GM12878 (cell line): ENCODE data around the gene SMIM44. TPM values are rescaled to one million over a fixed set of nuclear protein-coding genes. Genes with fewer than 3 reads are reported as not detected.

Experiments used
- ATAC-seq: fragments of 200-7000 bp; cut with Tn5 transposase; 3 replicates; pipeline ENCODE4 v1.9.1; 2020; ENCODE audit warnings: mild to moderate bottlenecking, moderate library complexity
- BruUV-seq: library from RNA; stranded (reverse); fragments of 400-500 nt; replicated peaks from 2 replicates; lab custom pipeline; 2021; lab: Mats Ljungman, UMichigan
- CTCF ChIA-PET: fragments of 300-600 bp; sonication (Branson Sonifier 250); formaldehyde crosslinking; extraction: SDS; loops from one replicate; lab custom pipeline; 2021; ENCODE audit warnings: inconsistent platforms; lab: Yijun Ruan, JAX
- POLR2A ChIA-PET: fragments of 350-600 bp; formaldehyde crosslinking; extraction: SDS; loops from one replicate; lab custom pipeline; 2021; ENCODE audit warnings: inconsistent platforms; lab: Charles Lee
- RAD21 ChIA-PET: fragments of 300-600 bp; sonication (Branson Sonifier 250); formaldehyde crosslinking; loops from one replicate; lab custom pipeline; 2023; ENCODE audit warnings: antibody characterized with exemption; ENCODE audit not compliant: unreplicated experiment; lab: Charles Lee
- SMC1A ChIA-PET: fragments of 300-600 bp; sonication (Branson Sonifier 250); formaldehyde crosslinking; loops from one replicate; lab custom pipeline; 2023; ENCODE audit not compliant: unreplicated experiment, uncharacterized antibody; lab: Charles Lee
- DNase-seq: peaks from one replicate; pipeline ENCODE4 v3.0.0-alpha.2; 2011; ENCODE audit warnings: low read depth, low spot score
- FAIRE-seq: peaks from 3 replicates; lab custom pipeline; 2011; peaks lifted over from hg19 to GRCh38; lab: Jason Lieb, UNC
- H2AFZ ChIP-seq: 2 replicates; pipeline ENCODE4 v1.6.0; 2011; ENCODE audit warnings: low read depth, low read length, control low read depth; ENCODE audit not compliant: control insufficient read depth
- H3K27ac ChIP-seq: 2 replicates; pipeline ENCODE4 v1.5.1; 2011; ENCODE audit warnings: control low read depth; ENCODE audit not compliant: control insufficient read depth, insufficient read depth
- H3K27me3 ChIP-seq, 2 experiments: replicated peaks in 1 of 2; 2 replicates each; pipeline versions ENCODE4 v1.6.0 to v1.6.1; 2011; ENCODE audit warnings: low read length in 1 of 2; ENCODE audit not compliant: control insufficient read depth in 2 of 2, insufficient read depth in 2 of 2
- H3K36me3 ChIP-seq, 2 experiments: 2 replicates each; pipeline ENCODE4 v1.5.1; 2011; ENCODE audit warnings: low read length in 1 of 2; ENCODE audit not compliant: control insufficient read depth in 2 of 2, insufficient read depth in 2 of 2
- H3K4me1 ChIP-seq: 2 replicates; pipeline ENCODE4 v1.6.1; 2011; ENCODE audit warnings: mild to moderate bottlenecking, low read length, moderate library complexity, mixed read lengths; ENCODE audit not compliant: control insufficient read depth, insufficient read depth
- H3K4me2 ChIP-seq: 2 replicates; pipeline ENCODE4 v1.6.0; 2011; ENCODE audit warnings: control low read depth; ENCODE audit not compliant: control insufficient read depth, insufficient read depth
- H3K4me3 ChIP-seq: fragments of 200-600 bp; sonication (generic); 2 replicates; pipeline ENCODE4 v1.5.1; 2016
- H3K79me2 ChIP-seq: 2 replicates; pipeline ENCODE4 v1.6.0; 2011; ENCODE audit warnings: low read length; ENCODE audit not compliant: control insufficient read depth, insufficient read depth
- H3K9ac ChIP-seq: 2 replicates; pipeline ENCODE4 v1.8.0; 2011; ENCODE audit warnings: low read length, control low read depth, mixed read lengths; ENCODE audit not compliant: control insufficient read depth, insufficient read depth
- H3K9me3 ChIP-seq: replicated peaks from 3 replicates; pipeline ENCODE4 v1.5.1; 2011; ENCODE audit warnings: mild to moderate bottlenecking, low read length; ENCODE audit not compliant: control insufficient read depth, insufficient read depth
- H4K20me1 ChIP-seq: 2 replicates; pipeline ENCODE4 v1.6.0; 2011; ENCODE audit not compliant: control insufficient read depth, insufficient read depth
- BHLHE40 ChIP-seq, 2 experiments: fragments of 450-650 bp in 1 of 2; IDR thresholded peaks; 2 replicates each; pipeline ENCODE4 v1.6.1; 2011 to 2017; ENCODE audit warnings: low read depth in 2 of 2, borderline replicate concordance in 1 of 2, improper control_type of control experiment in 1 of 2, low read length in 1 of 2, mild to moderate bottlenecking in 1 of 2
- CEBPB ChIP-seq, 2 experiments: fragments of 150-350 bp in 1 of 2; IDR thresholded peaks; 2 replicates each; pipeline ENCODE4 v1.6.1; 2012 to 2014; ENCODE audit warnings: low read depth in 2 of 2, low read length in 2 of 2, borderline replicate concordance in 1 of 2, inconsistent platforms in 1 of 2
- ESRRA ChIP-seq: IDR thresholded peaks from 2 replicates; pipeline ENCODE4 v1.6.1; 2012; ENCODE audit warnings: mild to moderate bottlenecking, low read length, improper control_type of control experiment
- HCFC1 ChIP-seq: fragments of 150-350 bp; IDR thresholded peaks from 2 replicates; pipeline ENCODE4 v1.6.1; 2014; ENCODE audit warnings: low read length
- NFXL1 ChIP-seq: fragments of 450-650 bp; IDR thresholded peaks from 2 replicates; pipeline ENCODE4 v1.6.1; 2017; ENCODE audit warnings: antibody characterized with exemption, mild to moderate bottlenecking, borderline replicate concordance
- NR2F1 ChIP-seq: fragments of 450-650 bp; conservative IDR thresholded peaks from 2 replicates; pipeline ENCODE4 v1.6.1; 2017; ENCODE audit warnings: mild to moderate bottlenecking
- RUNX3 ChIP-seq: IDR thresholded peaks from 2 replicates; pipeline ENCODE4 v1.6.1; 2012; ENCODE audit warnings: low read length, inconsistent platforms
- SIX5 ChIP-seq: IDR thresholded peaks from 2 replicates; pipeline ENCODE4 v1.6.1; 2011; ENCODE audit warnings: mild to moderate bottlenecking, low read depth, low read length, moderate library complexity; ENCODE audit not compliant: severe bottlenecking
- TAF1 ChIP-seq: IDR thresholded peaks from 2 replicates; pipeline ENCODE4 v1.6.1; 2011; ENCODE audit warnings: mild to moderate bottlenecking, low read depth, low read length, borderline replicate concordance
- WGBS: methylation state at CpG from one replicate; pipeline ENCODE4 v1.1.6; 2016; ENCODE audit warnings: low lambda C conversion rate; ENCODE audit not compliant: insufficient replicate concordance, insufficient coverage; ENCODE audit errors: missing lambda C conversion rate; 5-methylcytosine and 5-hydroxymethylcytosine counted together
- in situ Hi-C: fragments of 300-500 bp; cut with MboI; formaldehyde crosslinking; loops from 9 replicates; pipeline ENCODE4 v1.14.3; 2018; ENCODE audit warnings: mixed read lengths
- intact Hi-C: fragments of 100-400 bp; cut with micrococcal nuclease; formaldehyde crosslinking; loops from one replicate; pipeline ENCODE4 v1.14.2; 2022; ENCODE audit not compliant: unreplicated experiment
- polyA plus RNA-seq, 11 experiments: library from polyadenylated mRNA; depleted of rRNA in 4 of 11; unstranded in 6 of 11; stranded (reverse) in 5 of 11; fragments of >200 nt; fragmentation: Nextera tagmentation in 4 of 11; fragmentation: Illumina TruSeq in 1 of 11; extraction: Ambion mirVana in 4 of 11; extraction: Trizol in 1 of 11; gene quantifications; 1 replicate in 1 of 11; 2 replicates in 10 of 11; pipeline versions ENCODE4 v1.2.1 to v1.2.3, GENCODE V29; 2011 to 2016; ENCODE audit warnings: inconsistent platforms in 2 of 11, missing spikeins in 2 of 11, low read depth in 1 of 11
- total RNA-seq, 4 experiments: library from RNA; depleted of rRNA in 3 of 4; stranded (reverse); fragments of >200 nt in 3 of 4; fragmentation: Illumina TruSeq in 1 of 4; extraction: Trizol in 1 of 4; gene quantifications; 2 replicates each; pipeline versions ENCODE4 v1.2.1 to v1.2.3, GENCODE V29; 2013 to 2021
- TF ChIP-seq, protein P1 (sequence below): IDR thresholded peaks from 2 replicates; pipeline ENCODE4 v1.6.1; 2011; ENCODE audit warnings: mild to moderate bottlenecking, low read depth, low read length, moderate library complexity; ENCODE audit not compliant: insufficient replicate concordance
- TF ChIP-seq, protein P2 (sequence below): IDR thresholded peaks from 2 replicates; pipeline ENCODE4 v1.6.1; 2012; ENCODE audit warnings: low read depth, low read length, improper control_type of control experiment
- TF ChIP-seq, protein P3 (sequence below): fragments of 150-350 bp; IDR thresholded peaks from 2 replicates; pipeline ENCODE4 v1.6.1; 2014; ENCODE audit warnings: mild to moderate bottlenecking, low read depth, low read length

Gene SMIM44
- total and polyA plus RNA-seq, 10 of the 15 experiments (the other 5 are each of a cell fraction or from before 2014, with no cell fraction given): not detected

DNA sequence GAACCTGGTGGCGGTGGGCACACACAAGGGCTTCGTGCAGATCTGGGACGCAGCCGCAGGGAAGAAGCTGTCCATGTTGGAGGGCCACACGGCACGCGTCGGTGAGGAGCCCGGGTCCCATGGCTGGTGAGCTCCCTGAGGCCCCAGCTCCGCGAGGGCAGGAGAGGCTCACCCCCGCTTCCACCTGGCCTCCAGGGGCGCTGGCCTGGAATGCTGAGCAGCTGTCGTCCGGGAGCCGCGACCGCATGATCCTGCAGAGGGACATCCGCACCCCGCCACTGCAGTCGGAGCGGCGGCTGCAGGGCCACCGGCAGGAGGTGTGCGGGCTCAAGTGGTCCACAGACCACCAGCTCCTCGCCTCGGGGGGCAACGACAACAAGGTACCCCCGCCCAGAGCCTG, 48.5 kb upstream of the SMIM44 start:
- no peak for FAIRE-seq
- RAD21 ChIA-PET: no interaction called here
- H3K4me2 ChIP-seq: no peak overlapping the region
- no peak for ATAC-seq
- BruUV-seq: no TSS peak
- no peak for TF ChIP-seq CEBPB (IDR thresholded peaks at IDR 0.05; ENCODE audit: borderline replicate concordance in 1 of 2, low read depth in 2 of 2, low read length in 2 of 2)
- TF ChIP-seq SIX5: no peak
- no peak for TF ChIP-seq HCFC1
- TF ChIP-seq, protein P1, sequence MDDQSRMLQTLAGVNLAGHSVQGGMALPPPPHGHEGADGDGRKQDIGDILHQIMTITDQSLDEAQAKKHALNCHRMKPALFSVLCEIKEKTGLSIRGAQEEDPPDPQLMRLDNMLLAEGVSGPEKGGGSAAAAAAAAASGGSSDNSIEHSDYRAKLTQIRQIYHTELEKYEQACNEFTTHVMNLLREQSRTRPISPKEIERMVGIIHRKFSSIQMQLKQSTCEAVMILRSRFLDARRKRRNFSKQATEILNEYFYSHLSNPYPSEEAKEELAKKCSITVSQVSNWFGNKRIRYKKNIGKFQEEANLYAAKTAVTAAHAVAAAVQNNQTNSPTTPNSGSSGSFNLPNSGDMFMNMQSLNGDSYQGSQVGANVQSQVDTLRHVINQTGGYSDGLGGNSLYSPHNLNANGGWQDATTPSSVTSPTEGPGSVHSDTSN: no peak
- no peak for TF ChIP-seq NFXL1
- TF ChIP-seq, protein P2, sequence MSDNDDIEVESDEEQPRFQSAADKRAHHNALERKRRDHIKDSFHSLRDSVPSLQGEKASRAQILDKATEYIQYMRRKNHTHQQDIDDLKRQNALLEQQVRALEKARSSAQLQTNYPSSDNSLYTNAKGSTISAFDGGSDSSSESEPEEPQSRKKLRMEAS: no peak
- no peak for TF ChIP-seq RUNX3
- TF ChIP-seq TAF1: no peak
- no peak for TF ChIP-seq NR2F1
- TF ChIP-seq ESRRA: no peak
- no peak for TF ChIP-seq BHLHE40 (IDR thresholded peaks at IDR 0.05; ENCODE audit: borderline replicate concordance in 1 of 2, low read depth in 2 of 2, low read length in 1 of 2)
- TF ChIP-seq, protein P3, sequence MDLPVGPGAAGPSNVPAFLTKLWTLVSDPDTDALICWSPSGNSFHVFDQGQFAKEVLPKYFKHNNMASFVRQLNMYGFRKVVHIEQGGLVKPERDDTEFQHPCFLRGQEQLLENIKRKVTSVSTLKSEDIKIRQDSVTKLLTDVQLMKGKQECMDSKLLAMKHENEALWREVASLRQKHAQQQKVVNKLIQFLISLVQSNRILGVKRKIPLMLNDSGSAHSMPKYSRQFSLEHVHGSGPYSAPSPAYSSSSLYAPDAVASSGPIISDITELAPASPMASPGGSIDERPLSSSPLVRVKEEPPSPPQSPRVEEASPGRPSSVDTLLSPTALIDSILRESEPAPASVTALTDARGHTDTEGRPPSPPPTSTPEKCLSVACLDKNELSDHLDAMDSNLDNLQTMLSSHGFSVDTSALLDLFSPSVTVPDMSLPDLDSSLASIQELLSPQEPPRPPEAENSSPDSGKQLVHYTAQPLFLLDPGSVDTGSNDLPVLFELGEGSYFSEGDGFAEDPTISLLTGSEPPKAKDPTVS: no peak
- TF ChIP-seq, all 136 proteins: peak for 0
- in situ Hi-C loops: no loop called here
- Histone ChIP-seq H2AFZ (no peak overlapping the region), H3K79me2 (no peaks in the 10 kb centered on the region), H3K27ac (no peak overlapping the region), H3K4me3 (no peak overlapping the region), H3K36me3 (peaks cover 11 to 39% of the 10 kb centered on the region in 2 experiments), H3K9ac (no peak overlapping the region), H3K9me3 (no peaks in the 10 kb centered on the region), H4K20me1 (no peaks in the 10 kb centered on the region), H3K27me3 (no peaks in the 10 kb centered on the region), H3K4me1 (no peaks in the 10 kb centered on the region)
- intact Hi-C loops: no loop called here
- 97% methylated on average over 29 of the region's 29 CpGs for WGBS
- POLR2A ChIA-PET: no interaction called here
- no peak for DNase-seq
- CTCF ChIA-PET: no interaction called here
- SMC1A ChIA-PET: no interaction called here
